ENCODE results near the gene GMEB1.
"Not testable (repeated sequence)": the region's sequence is repeated elsewhere in the genome, so short reads cannot be mapped to it uniquely, and the experiment has no call there.

Gene GMEB1

GRCh38 chr1:28668191-28668955, at the start of gene GMEB1:
Gene GMEB1, plus strand, starts transcription at chr1:28668784. Its CDS starts 14,829 bp downstream, at chr1:28683613.
- TF ChIP-seq POLR2AphosphoS5 (IDR thresholded peaks at IDR 0.05; ENCODE audit: borderline replicate concordance, low read depth, low read length) (peak; percentile 49), EZH2 (IDR thresholded peaks at IDR 0.05) (no peak), FOXP2 (optimal IDR thresholded peaks at IDR 0.05; ENCODE audit: control extremely low read depth, extremely low read length, insufficient read depth) (no peak)
- peak; percentile 44 for DNase-seq (ENCODE audit: low read depth, low spot score)
- no peaks in the 10 kb centered on the region for H3K9me3 ChIP-seq (ENCODE audit: low read depth, low read length)
- H3K9ac ChIP-seq (ENCODE audit: insufficient read length), result peak within 1 kb of the TSS; percentile 97
- no peaks in the 10 kb centered on the region for H3K36me3 ChIP-seq (ENCODE audit: insufficient read depth, low read length)
- H3K27ac ChIP-seq, result peak within 1 kb of the TSS; percentile 97
- H3K4me3 ChIP-seq, result peak within 1 kb of the TSS; percentile 87

GRCh38 chr1:28631713-28632112, 36.9 kb upstream of the GMEB1 start:
- TF ChIP-seq POLR2AphosphoS5 (IDR thresholded peaks at IDR 0.05; ENCODE audit: borderline replicate concordance, low read depth, low read length) (no peak), FOXP2 (optimal IDR thresholded peaks at IDR 0.05; ENCODE audit: control extremely low read depth, extremely low read length, insufficient read depth) (no peak), EZH2 (IDR thresholded peaks at IDR 0.05) (no peak)

GRCh38 chr1:28632560-28632959, 36.0 kb upstream of the GMEB1 start:
- 0 out of 2 replicates have a peak overlapping the region, but pooled peaks have one; percentile 31 for H3K27ac ChIP-seq
- DNase-seq (ENCODE audit: low read depth, low spot score), result no peak
- no peak overlapping the region for H3K4me3 ChIP-seq
- H3K9ac ChIP-seq (ENCODE audit: insufficient read length), result no peak overlapping the region
- TF ChIP-seq FOXP2 (optimal IDR thresholded peaks at IDR 0.05; ENCODE audit: control extremely low read depth, extremely low read length, insufficient read depth) (no peak), EZH2 (IDR thresholded peaks at IDR 0.05) (no peak), POLR2AphosphoS5 (IDR thresholded peaks at IDR 0.05; ENCODE audit: borderline replicate concordance, low read depth, low read length) (no peak)
- H3K36me3 ChIP-seq (ENCODE audit: insufficient read depth, low read length), result no peaks in the 10 kb centered on the region
- H3K9me3 ChIP-seq (ENCODE audit: low read depth, low read length), result no peaks in the 10 kb centered on the region

More at GRCh38 chr1:28631713-28632112, 36.9 kb upstream of the GMEB1 start:
- no peak overlapping the region for H3K4me3 ChIP-seq
- no peak overlapping the region for H3K9ac ChIP-seq (ENCODE audit: insufficient read length)
- H3K36me3 ChIP-seq (ENCODE audit: insufficient read depth, low read length), result no peaks in the 10 kb centered on the region
- H3K27ac ChIP-seq, result no peak overlapping the region
- no peak for DNase-seq (ENCODE audit: low read depth, low spot score)
- no peaks in the 10 kb centered on the region for H3K9me3 ChIP-seq (ENCODE audit: low read depth, low read length)

GRCh38 chr1:28640766-28641165, 27.8 kb upstream of the GMEB1 start:
- Histone ChIP-seq H3K9me3 (ENCODE audit: low read depth, low read length) (no peaks in the 10 kb centered on the region), H3K4me3 (no peak overlapping the region), H3K36me3 (ENCODE audit: insufficient read depth, low read length) (no peaks in the 10 kb centered on the region), H3K27ac (no peak overlapping the region), H3K9ac (ENCODE audit: insufficient read length) (peak overlapping the region; percentile 14)
- no peak for DNase-seq (ENCODE audit: low read depth, low spot score)
- TF ChIP-seq POLR2AphosphoS5 (IDR thresholded peaks at IDR 0.05; ENCODE audit: borderline replicate concordance, low read depth, low read length), result no peak
- TF ChIP-seq EZH2 (IDR thresholded peaks at IDR 0.05), result no peak
- TF ChIP-seq FOXP2 (optimal IDR thresholded peaks at IDR 0.05; ENCODE audit: control extremely low read depth, extremely low read length, insufficient read depth), result no peak

GRCh38 chr1:28642056-28642846, 26.3 kb upstream of the GMEB1 start:
- H3K9ac ChIP-seq (ENCODE audit: insufficient read length), result peak overlapping the region; percentile 97
- no peaks in the 10 kb centered on the region for H3K36me3 ChIP-seq (ENCODE audit: insufficient read depth, low read length)
- TF ChIP-seq EZH2 (IDR thresholded peaks at IDR 0.05), result no peak
- no peak for TF ChIP-seq FOXP2 (optimal IDR thresholded peaks at IDR 0.05; ENCODE audit: control extremely low read depth, extremely low read length, insufficient read depth)
- TF ChIP-seq POLR2AphosphoS5 (IDR thresholded peaks at IDR 0.05; ENCODE audit: borderline replicate concordance, low read depth, low read length), result no peak
- H3K9me3 ChIP-seq (ENCODE audit: low read depth, low read length), result no peaks in the 10 kb centered on the region
- no peak for DNase-seq (ENCODE audit: low read depth, low spot score)
- H3K27ac ChIP-seq, result peak overlapping the region; percentile 93; the same call in 1 of the 2 replicates
- peak overlapping the region; percentile 86 for H3K4me3 ChIP-seq

- peak within 1 kb of the TSS; percentile 97 for H3K9ac ChIP-seq (ENCODE audit: insufficient read length)
- H3K36me3 ChIP-seq (ENCODE audit: insufficient read depth, low read length), result no peaks in the 10 kb centered on the region
- H3K9me3 ChIP-seq (ENCODE audit: low read depth, low read length), result no peaks in the 10 kb centered on the region
- TF ChIP-seq FOXP2 (optimal IDR thresholded peaks at IDR 0.05; ENCODE audit: control extremely low read depth, extremely low read length, insufficient read depth) (peak; percentile 95), POLR2AphosphoS5 (IDR thresholded peaks at IDR 0.05; ENCODE audit: borderline replicate concordance, low read depth, low read length) (peak; percentile 99), EZH2 (IDR thresholded peaks at IDR 0.05) (no peak)
- peak; percentile 86 for DNase-seq (ENCODE audit: low read depth, low spot score)
- peak within 1 kb of the TSS; percentile 86 for H3K4me3 ChIP-seq
- H3K27ac ChIP-seq, result peak within 1 kb of the TSS; percentile 93
Observed at GRCh38 chr1:28642847-28643635, 25.5 kb upstream of the GMEB1 start, which contains the start of gene TAF12. Gene TAF12, minus strand, starts transcription at chr1:28643067. Its CDS starts 20,986 bp downstream, at chr1:28622081.

- peak overlapping the region; percentile 93 for H3K27ac ChIP-seq
- TF ChIP-seq FOXP2 (optimal IDR thresholded peaks at IDR 0.05; ENCODE audit: control extremely low read depth, extremely low read length, insufficient read depth) (no peak), POLR2AphosphoS5 (IDR thresholded peaks at IDR 0.05; ENCODE audit: borderline replicate concordance, low read depth, low read length) (no peak), EZH2 (IDR thresholded peaks at IDR 0.05) (no peak)
- H3K4me3 ChIP-seq, result no peak overlapping the region
- no peak for DNase-seq (ENCODE audit: low read depth, low spot score)
- no peak overlapping the region for H3K9ac ChIP-seq (ENCODE audit: insufficient read length)
- H3K36me3 ChIP-seq (ENCODE audit: insufficient read depth, low read length), result no peaks in the 10 kb centered on the region
- H3K9me3 ChIP-seq (ENCODE audit: low read depth, low read length), result no peaks in the 10 kb centered on the region
Observed at GRCh38 chr1:28644494-28644893, 24.1 kb upstream of the GMEB1 start.

- H3K27ac ChIP-seq; DNase-seq (ENCODE audit: low read depth, low spot score); H3K36me3 ChIP-seq (ENCODE audit: insufficient read depth, low read length); H3K4me3 ChIP-seq; H3K9ac ChIP-seq (ENCODE audit: insufficient read length); H3K9me3 ChIP-seq (ENCODE audit: low read depth, low read length): not testable (repeated sequence)
Observed at GRCh38 chr1:28645406-28645805, 23.2 kb upstream of the GMEB1 start.

All from SK-N-MC (cell line).